LNCAP (cell line): ENCODE measurements around the gene ADAT3.

Experiments
- CTCF ChIP-seq: fragments of 450-650 bp; IDR thresholded peaks from 2 replicates; pipeline ENCODE4 v1.5.1; 2017; ENCODE audit warnings: mild to moderate bottlenecking

ADAT3 gene

GRCh38 chr19:1859331-1859781 is 45.8 kb upstream of the ADAT3 start:
- TF ChIP-seq CTCF = no peak

- TF ChIP-seq CTCF = no peak
These were observed 45.0 kb upstream of the ADAT3 start for GRCh38 chr19:1860042-1860775.

- TF ChIP-seq CTCF = no peak
These were observed 44.2 kb upstream of the ADAT3 start for GRCh38 chr19:1860821-1861598.

GRCh38 chr19:1861599-1862031 is 43.6 kb upstream of the ADAT3 start:
- TF ChIP-seq CTCF = no peak

GRCh38 chr19:1862068-1862423 is 43.2 kb upstream of the ADAT3 start:
- TF ChIP-seq CTCF = no peak

- no peak for TF ChIP-seq CTCF
These were observed 42.5 kb upstream of the ADAT3 start for GRCh38 chr19:1862424-1863327.

GRCh38 chr19:1863328-1863637 is 41.9 kb upstream of the ADAT3 start, which contains the start of gene KLF16:
KLF16 (minus strand) TSS chr19:1863579; CDS start chr19:1863497, 82 bp downstream.
- TF ChIP-seq CTCF = no peak
